ENCODE data around the gene ENOX1. TPM values are rescaled to one million over a fixed set of nuclear protein-coding genes. Genes with fewer than 3 reads are reported as not detected.

ENOX1 gene
- total and polyA plus RNA-seq, 9 of the 15 experiments (the other 6 are each of a cell fraction or from before 2014, with no cell fraction given), result not detected

DNA sequence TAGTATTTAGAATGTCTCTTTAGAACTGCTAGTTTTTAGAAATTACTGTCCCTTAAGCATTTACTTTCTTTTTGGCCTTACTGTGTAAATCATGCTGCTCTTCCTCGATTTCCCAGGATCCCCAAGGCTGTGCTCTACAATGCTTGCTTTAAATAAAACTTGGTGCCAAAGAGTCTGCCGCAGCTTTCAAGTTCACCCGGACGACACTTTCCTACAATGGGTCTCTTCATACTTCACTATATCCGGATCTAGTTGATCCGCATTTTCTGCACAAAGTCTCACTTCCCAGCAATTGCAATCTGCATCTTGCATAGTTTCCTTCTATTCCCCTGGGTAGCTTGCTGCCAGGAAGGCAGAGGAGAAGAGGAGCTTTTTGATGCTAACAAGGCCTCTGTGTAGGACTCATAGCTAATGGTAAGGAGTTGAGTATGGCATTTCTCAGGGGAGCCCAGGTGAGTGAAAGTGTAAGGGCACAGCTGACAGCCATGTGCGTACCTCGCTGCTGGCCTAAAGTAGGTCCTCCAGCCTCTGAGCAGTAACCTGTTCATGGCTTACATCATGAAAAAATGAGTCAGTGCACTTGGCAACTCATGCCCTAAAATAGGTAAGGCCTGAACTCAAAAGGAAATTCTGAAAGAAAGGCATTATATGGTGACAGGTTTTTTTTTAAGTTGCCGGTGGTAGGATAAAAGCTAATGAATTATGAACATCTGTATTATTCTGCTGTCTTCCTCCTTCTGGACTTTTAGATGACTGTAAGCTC, 101.6 kb downstream of the ENOX1 start:
- in situ Hi-C loops (cut with MboI) (no loop called here), intact Hi-C loops (cut with micrococcal nuclease) (no loop called here)
- Histone ChIP-seq H3K9ac (ENCODE audit: insufficient read depth in 1 of 2, low read depth in 2 of 2, low read length in 2 of 2) (no peak overlapping the region), H3K27me3 (ENCODE audit: control insufficient read depth in 2 of 2, insufficient read depth in 2 of 2, low read length in 2 of 2) (no peaks in the 10 kb centered on the region), H4K20me1 (replicated peaks; ENCODE audit: control insufficient read depth, insufficient read depth, low read length) (no peaks in the 10 kb centered on the region), H3K36me3 (ENCODE audit: control insufficient read depth, insufficient read depth, low read length) (no peaks in the 10 kb centered on the region), H2AFZ (ENCODE audit: low read depth, low read length) (no peak overlapping the region), H3K9me3 (replicated peaks; ENCODE audit: control insufficient read depth, insufficient read depth, low read depth, low read length) (no peaks in the 10 kb centered on the region), H3K4me3 (no peak overlapping the region), H3K79me2 (ENCODE audit: control insufficient read depth, insufficient read depth, low read length) (no peaks in the 10 kb centered on the region), H3K27ac (ENCODE audit: extremely low read depth, low read depth, low read length) (no peak overlapping the region), H3K4me2 (ENCODE audit: insufficient read depth, low read length) (no peak overlapping the region), H3K4me1 (replicated peaks in 1 of 2; ENCODE audit: control insufficient read depth in 2 of 2, insufficient read depth in 2 of 2, low read length in 2 of 2) (no peaks in the 10 kb centered on the region), H3K9me1 (ENCODE audit: control insufficient read depth, insufficient read depth, low read length) (no peaks in the 10 kb centered on the region)
- ChIA-PET POLR2A (interaction anchor here (0.6 to 1.4 kb wide), 2 partner anchors 8 to 35 kb away, joined by 3 to 4 read pairs; no protein-coding TSS in a partner anchor), CTCF (ENCODE audit: low intra/inter-chr PET ratio) (no interaction called here)
- ATAC-seq (no peak), FAIRE-seq (no peak), DNase-seq (ENCODE audit: extremely low read depth in 1 of 4, low spot score in 3 of 4) (no peak)
- BruUV-seq (replicated peaks), result no TSS peak
- 3% methylated on average over 9 of the region's 9 CpGs for WGBS (ENCODE audit: insufficient coverage, low coverage, missing lambda C conversion rate)
- TF ChIP-seq ZBED1 (IDR thresholded peaks at IDR 0.05) (no peak), CEBPZ (IDR thresholded peaks at IDR 0.05; ENCODE audit: borderline replicate concordance, low read depth, low read length) (no peak), PHF21A (IDR thresholded peaks at IDR 0.05; ENCODE audit: borderline replicate concordance, low read depth) (no peak), STAG1 (CRISPR knock-in tag; IDR thresholded peaks at IDR 0.05; ENCODE audit: borderline replicate concordance) (no peak), ZNF280B (CRISPR knock-in tag; IDR thresholded peaks at IDR 0.05) (no peak), HDAC1 (IDR thresholded peaks at IDR 0.05) (no peak), HSF4 (CRISPR knock-in tag; IDR thresholded peaks at IDR 0.05; ENCODE audit: borderline replicate concordance) (no peak), ZC3H11A (IDR thresholded peaks at IDR 0.05; ENCODE audit: low read depth, low read length) (no peak), PHB (CRISPR knock-in tag; IDR thresholded peaks at IDR 0.05) (no peak), GTF2A2 (tag; IDR thresholded peaks at IDR 0.05) (no peak), GABPB2 (CRISPR knock-in tag; conservative IDR thresholded peaks at IDR 0.05) (no peak), TAF7 (tag; IDR thresholded peaks at IDR 0.05) (no peak), JUND (IDR thresholded peaks at IDR 0.05; ENCODE audit: borderline replicate concordance, low read depth, low read length) (no peak), JUND (tag; IDR thresholded peaks at IDR 0.05; ENCODE audit: borderline replicate concordance, low read depth, low read length) (no peak), ARID2 (IDR thresholded peaks at IDR 0.05) (no peak), HNRNPK (IDR thresholded peaks at IDR 0.05; ENCODE audit: low read depth, low read length, poor library complexity, severe bottlenecking) (no peak), E2F3 (CRISPR knock-in tag; IDR thresholded peaks at IDR 0.05) (no peak), ARID3B (CRISPR knock-in tag; IDR thresholded peaks at IDR 0.05; ENCODE audit: borderline replicate concordance) (no peak)
